NCI-H524 treated with DMSO at 0.1 percent for 48 hours (cell line): Measurements from ENCODE around the gene FOXD4.
"Not testable (repeated sequence)": the region's sequence is repeated elsewhere in the genome, so short reads cannot be mapped to it uniquely, and the experiment has no call there.

Source experiments
- DNase-seq: peaks from one replicate; lab custom pipeline; 2025; lab: John Stamatoyannopoulos, UW

Gene FOXD4

GRCh38 chr9:93909-94308, 24.3 kb downstream of the FOXD4 start:
- not testable (repeated sequence) for DNase-seq

DNA sequence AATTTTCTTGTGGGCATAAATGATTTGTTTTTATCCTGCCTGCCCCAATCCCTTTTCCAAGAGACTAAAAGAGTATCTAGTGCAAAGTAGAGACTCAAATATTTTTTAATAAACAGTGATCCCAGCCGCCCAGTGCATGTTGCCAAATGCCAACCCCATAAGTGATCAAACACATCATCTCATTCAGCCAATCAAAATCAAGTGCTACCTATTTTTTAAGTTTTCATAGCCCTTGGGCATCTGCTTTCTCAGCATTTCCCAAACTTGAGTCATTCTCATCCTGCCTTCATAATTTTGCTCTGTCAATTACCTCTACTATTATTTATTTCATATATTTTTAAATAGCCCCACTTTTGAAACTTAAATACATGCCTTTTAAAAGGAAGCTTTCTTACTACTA, 27.4 kb downstream of the FOXD4 start:
- DNase-seq, result not testable (repeated sequence)

GRCh38 chr9:88396-89037, 29.7 kb downstream of the FOXD4 start:
- DNase-seq, result not testable (repeated sequence)

DNA sequence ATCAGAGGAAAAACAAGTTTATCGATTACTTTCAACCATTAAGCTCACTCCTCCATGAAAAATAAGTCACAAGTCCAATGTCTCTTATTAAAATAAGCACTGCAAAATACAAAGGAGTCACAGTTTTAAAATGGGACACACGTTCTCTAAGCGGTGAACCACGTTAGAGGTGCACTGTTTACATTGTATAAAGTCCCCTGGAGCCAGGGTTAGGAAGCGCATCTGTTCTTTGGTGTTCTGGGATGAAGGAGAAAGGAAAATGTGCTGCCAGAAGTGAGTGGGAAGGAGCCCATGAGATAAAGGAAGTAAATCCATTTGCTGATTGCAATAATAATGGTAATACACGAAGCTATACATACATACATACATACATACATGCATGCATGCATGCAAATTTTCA, 30.4 kb downstream of the FOXD4 start:
- DNase-seq, result not testable (repeated sequence)

DNA sequence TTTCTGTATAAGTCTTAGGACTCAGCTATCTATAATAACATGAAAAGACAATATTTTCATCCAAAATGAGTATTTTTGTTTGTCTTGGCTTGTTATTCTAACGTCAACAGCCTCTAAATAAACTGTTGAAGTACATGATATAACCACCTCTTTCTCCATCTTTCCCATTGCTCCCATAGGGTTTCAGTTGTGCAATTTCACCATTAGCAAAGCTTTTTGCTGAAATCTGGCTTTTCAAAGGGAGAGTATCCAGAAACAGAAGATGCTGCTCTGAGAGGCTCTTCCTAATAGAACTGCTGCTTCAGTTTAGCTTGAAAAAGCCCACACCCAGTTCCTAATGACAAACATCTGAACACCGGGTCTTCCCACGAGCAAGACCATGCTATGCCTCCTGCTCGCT, 31.1 kb downstream of the FOXD4 start:
- not testable (repeated sequence) for DNase-seq

DNA sequence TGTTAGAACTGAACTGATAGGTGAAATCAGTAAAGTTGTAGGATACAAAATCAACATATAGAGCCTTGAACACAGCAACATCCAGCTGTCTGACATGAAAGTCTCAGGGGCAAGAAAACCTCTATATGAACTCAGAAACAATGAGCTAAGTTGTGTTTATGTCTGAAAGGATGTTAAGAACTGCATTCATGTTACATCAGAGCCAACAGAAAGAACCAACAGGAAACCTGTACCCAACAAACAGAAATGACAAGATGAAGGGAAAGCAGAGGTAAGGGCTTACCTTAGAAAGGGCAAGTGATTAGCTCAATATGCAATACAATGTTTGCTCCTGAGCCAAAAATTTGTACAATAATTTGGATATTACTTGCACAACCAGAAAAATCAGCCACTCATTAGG, 31.5 kb downstream of the FOXD4 start:
- DNase-seq, result not testable (repeated sequence)

- DNase-seq, result not testable (repeated sequence)
Observed at GRCh38 chr9:82932-83689, 35.1 kb downstream of the FOXD4 start.

- DNase-seq, result not testable (repeated sequence)
Observed at GRCh38 chr9:78333-78732, 39.9 kb downstream of the FOXD4 start.

DNA sequence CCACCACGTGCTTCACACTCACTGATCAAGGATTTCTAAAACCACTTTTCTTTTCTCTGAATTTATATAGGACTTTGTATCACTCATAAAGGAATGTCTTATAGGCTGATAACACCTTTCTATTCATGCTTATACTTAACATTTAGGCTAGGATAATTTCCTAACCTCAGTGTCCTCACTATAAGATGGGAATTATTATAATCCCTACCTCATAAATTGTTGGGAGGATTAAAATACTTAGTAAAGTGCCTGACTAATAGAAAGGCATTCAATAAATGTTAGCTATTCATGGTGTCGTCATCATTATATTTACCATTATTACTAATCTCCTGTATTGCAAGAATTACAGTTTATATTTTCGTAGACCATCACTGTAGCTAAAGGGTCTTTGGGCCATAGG, 41.8 kb downstream of the FOXD4 start:
- not testable (repeated sequence) for DNase-seq

DNA sequence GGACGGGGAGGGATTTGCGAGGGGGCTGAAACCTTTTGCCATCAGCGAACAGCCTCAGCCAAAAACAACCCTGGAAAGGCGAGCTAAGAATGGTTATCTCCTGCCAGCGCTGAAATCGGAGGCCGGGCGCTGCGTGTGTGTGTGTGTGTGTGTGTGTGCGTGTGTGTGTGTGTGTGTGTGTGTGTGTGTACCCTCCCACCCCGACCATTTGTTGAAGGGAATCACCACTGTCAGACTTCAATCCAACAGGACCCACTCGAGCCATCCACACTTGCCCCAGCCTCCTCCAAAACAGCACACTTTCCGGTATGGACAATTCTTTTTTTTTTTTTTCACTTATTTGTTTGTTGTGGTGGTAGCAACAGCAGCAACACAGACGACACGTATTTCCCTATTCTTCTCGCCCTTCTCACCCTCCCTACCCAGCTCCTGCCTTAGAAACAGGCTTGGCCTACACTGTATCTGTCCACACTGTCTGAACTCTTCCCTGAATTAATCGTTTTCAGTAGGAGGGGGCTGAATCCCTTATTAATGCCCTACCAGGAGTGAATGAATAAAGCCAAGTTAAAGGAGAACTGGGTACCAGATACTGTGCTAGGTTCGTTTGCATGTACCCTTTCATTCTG, 44.2 kb downstream of the FOXD4 start:
- DNase-seq, result not testable (repeated sequence)

DNA sequence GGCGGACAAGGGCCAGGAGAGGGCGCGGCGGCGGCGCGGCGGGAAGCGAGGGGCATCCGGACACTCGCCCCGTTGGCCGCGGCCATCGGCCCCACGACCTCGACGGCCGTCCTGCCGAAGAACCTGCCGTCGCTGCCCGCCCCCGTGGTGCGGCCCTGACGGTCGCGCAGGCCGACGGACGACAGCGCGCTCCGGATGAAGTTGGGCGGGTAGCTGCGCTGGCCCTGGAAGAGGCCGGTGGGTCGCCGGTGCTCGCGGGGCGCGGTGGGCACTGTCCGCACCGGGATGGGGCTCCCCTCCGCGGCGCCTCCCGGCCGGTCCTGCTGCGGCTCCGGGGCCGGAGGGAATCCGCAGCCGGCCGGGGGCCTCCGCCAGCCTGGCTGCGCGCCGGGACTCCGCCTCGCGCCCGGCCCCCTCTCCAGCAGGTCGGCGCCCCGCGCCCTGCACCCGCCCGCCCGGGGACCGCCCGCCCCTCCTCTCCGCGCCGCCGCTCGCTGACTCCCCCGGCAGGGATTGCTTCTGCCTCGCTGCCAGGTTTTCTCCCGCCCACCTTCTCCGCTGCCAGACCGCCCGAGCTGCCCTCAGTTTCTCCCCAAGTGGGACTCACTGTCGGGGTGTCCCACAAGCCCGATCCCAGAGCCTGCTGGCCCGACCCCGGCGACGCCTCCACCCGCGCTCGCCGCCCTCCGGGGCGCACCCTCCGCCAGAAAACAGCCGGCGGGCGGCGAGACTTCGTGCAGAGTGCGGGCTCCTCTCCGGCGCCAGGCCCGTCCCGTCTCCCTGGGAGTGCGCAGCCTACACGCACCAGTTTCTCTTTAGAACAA, 44.9 kb downstream of the FOXD4 start:
- not testable (repeated sequence) for DNase-seq
